HUDEP-2 (cell line): ENCODE data around the gene WFDC8.

Source experiments
- DNase-seq, 76 experiments: peaks; one replicate each; lab custom pipeline; 2025; ENCODE audit not compliant: unreplicated experiment in 76 of 76; lab: John Stamatoyannopoulos, UW

The WFDC8 gene

DNA sequence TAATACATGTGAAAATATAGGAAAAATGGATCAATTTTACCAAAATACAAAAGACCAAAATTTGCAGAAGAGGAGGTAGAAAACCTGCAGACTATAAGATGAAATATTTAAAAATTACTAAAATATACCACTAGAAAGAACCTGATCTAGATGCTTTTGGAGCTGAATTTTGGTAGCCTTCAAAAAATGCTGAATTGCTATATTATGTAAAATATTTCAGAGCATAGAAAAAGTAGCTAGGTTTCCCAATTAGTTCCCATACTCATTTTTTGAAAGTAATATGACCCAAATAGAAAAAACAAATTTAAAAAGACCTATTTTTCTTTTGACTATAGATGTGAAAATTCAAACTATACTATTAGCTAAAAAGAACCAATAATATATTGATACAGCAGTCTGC, 28.3 kb downstream of the WFDC8 start:
- no peak for DNase-seq

GRCh38 chr20:45548410-45548809, 30.7 kb downstream of the WFDC8 start:
- no peak for DNase-seq

GRCh38 chr20:45547206-45547770, 31.8 kb downstream of the WFDC8 start, which contains the start of gene EPPIN:
Gene EPPIN, minus strand, starts transcription at chr20:45547401. Its CDS starts 44 bp downstream, at chr20:45547357.
- no peak for DNase-seq

DNA sequence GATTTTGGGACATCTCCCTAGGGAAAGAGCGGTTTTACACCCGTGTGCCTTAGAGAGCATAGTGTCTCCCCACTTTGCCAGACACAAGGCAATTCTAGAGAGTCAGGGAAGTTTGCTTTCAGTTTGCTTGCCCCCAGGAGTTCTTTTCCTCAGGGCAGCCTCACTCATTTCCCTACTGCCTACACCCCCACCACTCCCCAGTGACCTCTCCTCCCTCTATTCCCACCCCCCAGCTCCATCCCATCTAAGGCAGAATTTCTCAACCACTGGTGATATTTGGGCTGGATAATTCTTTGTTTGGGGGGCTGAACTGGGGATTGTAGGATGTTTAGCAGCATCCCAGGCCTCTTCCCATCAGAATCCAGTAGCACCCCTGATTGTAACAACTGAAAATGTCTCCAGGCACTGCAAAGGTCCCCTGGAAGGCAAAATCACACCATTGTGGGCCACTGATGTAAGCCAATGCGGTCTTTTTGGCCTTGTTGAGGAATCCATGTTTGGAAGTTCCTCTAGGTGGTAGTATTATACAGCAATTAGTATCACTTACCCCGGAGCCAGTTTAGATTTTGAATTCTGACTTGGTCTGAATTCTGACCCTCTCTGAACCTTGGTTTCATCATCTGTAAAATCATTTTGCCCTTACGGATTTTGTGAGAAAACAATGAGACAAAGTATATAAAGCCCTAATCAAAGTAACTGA, 33.2 kb downstream of the WFDC8 start:
- DNase-seq = peak in 3 of 76 experiments; percentile 1 to 16 (median 2)

- DNase-seq = no peak
Measured at GRCh38 chr20:45545351-45545750, 33.7 kb downstream of the WFDC8 start.

- DNase-seq = no peak
Measured at GRCh38 chr20:45539382-45539781, 39.7 kb downstream of the WFDC8 start, which contains the start of gene WFDC6. Gene WFDC6, minus strand, starts transcription at chr20:45539482. Its CDS starts 75 bp downstream, at chr20:45539407.

DNA sequence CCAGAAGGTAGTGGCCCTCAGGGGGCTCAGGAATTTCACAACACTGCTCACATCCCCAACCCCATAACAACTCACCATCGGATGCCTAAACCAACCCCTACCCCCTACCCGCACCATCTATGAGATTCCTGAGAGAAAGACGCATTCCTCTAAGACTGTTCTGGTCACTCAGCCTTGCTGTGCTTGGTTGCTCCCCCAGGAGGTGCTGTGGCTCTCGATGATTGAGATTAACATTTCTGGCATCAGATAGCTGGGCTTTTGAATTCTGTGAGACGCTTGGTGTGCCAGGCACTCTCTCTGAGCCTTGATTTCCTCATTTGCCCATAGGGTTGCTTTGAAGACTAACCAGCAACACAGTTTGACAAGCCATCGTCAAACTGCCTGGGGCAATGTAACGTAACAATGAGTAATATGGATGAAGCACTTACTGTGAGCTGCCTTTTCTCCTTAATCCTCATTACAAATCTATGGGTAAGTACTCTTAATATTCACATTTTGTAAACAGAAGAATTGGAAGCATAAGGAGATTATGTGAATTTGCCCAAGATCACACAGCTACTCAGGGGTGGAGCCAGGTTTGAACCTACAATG, 40.8 kb downstream of the WFDC8 start:
- DNase-seq = no peak

DNA sequence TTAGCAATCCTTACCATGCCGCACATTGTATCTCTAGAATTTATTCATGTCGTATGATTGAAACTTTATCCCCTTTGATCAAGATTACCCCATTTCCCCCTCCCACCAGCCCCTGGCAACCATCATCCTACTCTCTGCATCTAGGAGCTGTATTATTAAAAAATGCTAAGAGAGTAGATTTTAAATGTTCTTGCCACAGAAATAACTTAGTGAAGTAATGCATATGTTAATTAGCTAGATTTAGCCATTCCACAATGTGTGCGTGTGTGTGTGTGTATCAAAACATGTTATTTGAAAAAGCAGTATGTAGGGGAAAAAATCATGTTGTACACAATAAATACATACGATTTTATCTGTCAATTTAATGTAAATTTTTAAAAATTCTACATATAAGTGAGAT, 51.8 kb downstream of the WFDC8 start:
- DNase-seq = no peak

DNA sequence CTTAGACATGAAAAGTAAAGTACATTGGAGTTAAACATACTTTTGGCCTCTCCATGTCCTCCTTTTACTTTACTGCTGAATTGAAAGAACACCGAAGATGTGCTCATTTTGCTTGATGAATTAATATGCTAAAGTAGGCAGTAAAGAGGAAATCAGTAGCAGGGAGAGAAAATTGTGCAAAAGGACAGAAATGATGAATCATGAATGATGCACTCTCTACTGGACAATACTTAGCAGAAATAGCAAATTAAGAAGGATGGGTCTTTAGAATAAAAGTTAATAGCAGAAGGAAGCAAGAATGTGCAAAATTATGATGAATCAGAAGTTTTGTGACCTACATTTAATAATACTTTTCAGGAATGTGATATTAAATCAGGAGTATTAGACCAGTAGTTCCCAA, 55.3 kb downstream of the WFDC8 start:
- DNase-seq = no peak

- no peak for DNase-seq
Measured at GRCh38 chr20:45518282-45518681, 60.8 kb downstream of the WFDC8 start.

GRCh38 chr20:45515147-45515913, 63.8 kb downstream of the WFDC8 start, which contains the start of gene SPINT3:
Gene SPINT3, minus strand, starts transcription at chr20:45515622. Its CDS starts 14 bp downstream, at chr20:45515608.
- DNase-seq = no peak

DNA sequence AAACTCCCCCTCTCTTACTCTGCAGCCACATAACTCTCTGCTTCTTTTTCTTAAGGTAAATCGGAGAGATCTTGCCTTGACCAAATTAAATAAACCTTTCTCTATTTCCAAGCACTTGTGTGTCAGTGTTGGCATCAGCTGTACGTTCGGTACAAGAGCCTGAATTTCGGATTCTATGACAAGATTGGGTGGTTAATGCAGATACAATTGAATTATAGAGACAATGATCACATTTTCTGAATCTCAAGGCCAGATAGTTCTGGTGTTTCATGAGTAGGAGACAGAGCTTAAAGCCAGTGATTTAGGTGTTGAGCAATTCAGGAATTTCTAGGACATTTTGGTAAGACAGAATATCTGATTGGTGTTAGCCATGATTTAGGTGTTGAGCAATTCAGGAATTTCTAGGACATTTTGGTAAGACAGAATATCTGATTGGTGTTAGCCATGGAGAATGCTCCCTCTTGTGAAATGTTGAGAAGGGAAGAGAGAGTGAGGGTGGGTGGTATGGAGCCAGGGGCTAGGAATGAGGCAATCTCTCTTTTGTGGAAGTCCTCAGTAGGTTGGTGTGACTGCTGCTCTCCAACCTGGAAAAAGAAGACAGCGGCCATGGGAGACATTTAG, 68.7 kb downstream of the WFDC8 start:
- DNase-seq = no peak

GRCh38 chr20:45509091-45509490, 70.0 kb downstream of the WFDC8 start:
- DNase-seq = no peak

DNA sequence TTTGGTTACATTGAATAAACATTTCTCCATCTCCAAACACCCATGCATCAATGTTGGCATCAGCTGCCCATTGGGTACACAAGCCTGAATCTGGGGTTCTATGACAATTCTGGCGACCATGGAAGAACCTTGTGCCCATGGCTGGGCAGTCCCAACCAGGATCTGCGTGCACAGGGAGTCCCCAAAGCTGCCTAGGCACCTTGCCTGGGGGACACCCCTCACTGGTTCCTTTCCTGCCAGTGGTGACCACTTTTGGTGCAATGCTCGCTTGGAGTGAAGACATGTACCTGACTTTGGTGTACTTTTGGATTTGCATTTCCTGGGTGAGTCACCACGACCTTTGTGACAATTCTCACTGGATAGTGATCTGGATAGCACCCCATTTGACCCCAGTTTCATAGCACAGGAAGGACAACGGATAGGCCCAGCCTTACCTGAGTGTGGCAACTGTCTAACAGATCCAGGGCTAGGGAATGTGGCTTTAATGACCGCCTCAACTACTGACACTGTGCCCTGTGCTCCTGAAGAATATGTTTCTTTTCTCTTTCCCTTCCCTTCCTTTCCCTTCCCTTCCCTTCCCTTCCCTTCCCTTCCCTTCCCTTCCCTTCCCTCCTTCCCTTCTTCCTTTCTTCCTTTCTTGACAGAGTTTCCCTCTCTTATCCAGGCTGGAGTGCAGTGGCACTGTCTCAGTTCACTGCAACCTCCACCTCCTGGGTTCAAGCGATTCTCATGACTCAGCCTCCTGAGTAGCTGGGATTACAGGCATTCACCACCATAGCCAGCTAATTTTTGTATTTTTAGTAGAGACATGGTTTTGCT, 70.8 kb downstream of the WFDC8 start:
- no peak for DNase-seq

DNA sequence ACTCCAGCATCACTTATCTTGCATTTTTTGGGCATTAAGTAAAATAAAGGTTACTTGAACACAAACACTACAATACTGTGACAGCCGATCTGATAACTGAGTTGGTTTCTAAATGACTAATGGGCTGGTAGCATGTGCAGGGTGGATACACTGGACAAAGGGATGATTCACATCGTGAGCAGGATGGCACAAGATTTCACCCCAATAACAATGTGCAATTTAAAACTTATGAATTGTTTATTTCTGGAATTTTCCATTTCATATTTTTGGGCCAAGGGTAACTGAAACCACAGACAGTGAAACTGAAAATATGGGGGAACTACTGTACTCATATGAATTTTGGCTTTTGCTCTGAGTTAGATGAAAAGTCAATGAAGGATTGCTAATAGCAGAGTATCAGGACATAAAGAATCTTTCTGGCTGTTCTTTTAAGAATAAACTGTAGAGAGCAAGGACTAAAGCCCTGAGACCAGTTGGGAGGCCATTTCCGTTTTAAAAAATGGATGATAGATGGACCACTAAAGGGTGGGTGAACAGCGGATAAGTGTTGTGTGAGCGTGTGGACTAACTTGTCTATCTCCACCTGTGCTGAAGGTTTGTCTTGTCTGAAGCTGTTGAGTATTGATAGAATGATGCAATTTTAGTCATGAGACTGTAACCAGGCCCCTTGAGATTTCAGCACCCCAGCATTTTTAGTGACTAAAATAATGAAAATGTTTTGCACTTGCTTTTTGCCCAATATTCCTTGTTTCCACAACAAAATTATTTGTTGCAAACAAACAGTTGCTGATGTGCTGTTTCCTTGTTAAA, 71.9 kb downstream of the WFDC8 start:
- no peak for DNase-seq

GRCh38 chr20:45506398-45506797, 72.7 kb downstream of the WFDC8 start:
- no peak for DNase-seq

DNA sequence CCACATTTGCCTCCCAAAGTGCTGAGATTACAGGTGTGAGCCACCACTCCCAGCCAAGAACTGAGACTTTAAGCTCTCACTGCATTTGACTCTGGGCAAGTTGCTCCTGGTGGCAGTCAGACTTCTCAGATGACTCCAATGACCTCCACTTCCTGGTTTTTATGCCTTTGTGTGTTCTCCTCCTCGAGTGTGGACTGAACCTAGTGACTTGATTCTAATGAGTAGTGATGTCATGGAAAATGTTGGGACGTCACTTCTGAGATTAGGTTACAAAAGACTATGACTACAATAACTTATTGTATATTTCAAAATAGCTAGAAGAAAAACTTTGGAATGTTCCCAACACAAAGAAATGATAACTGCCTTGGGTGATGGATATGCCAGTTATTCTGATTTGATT, 75.7 kb downstream of the WFDC8 start:
- DNase-seq = no peak

DNA sequence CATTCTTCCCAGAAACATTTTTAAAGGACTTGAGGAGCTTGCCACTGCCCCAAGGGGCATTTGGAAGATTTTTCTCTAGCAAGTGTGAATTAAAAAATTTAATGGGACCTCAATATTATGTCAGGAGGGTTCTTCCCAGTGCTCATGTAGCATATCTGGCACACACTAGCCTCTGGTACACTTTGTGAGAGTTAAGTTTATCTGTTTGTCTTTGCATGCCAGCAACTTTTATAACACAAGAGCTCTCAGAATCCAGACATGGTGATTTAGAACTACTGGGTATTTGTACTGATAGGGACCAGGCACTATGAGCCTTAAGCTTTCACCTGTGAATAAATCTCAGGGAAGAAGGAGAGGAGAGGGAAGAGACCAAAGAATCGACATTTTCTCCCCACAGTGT, 76.5 kb downstream of the WFDC8 start:
- no peak for DNase-seq
